ENCODE measurements around the gene RPP40. TPM values are rescaled to one million over a fixed set of nuclear protein-coding genes. Genes with fewer than 3 reads are reported as not detected.
"Not testable (repeated sequence)": the region's sequence is repeated elsewhere in the genome, so short reads cannot be mapped to it uniquely, and the experiment has no call there.

Gene RPP40
- total and polyA plus RNA-seq, 8 donors: 3.3 to 7.3 (median 4.9) TPM; not detected in 2

DNA sequence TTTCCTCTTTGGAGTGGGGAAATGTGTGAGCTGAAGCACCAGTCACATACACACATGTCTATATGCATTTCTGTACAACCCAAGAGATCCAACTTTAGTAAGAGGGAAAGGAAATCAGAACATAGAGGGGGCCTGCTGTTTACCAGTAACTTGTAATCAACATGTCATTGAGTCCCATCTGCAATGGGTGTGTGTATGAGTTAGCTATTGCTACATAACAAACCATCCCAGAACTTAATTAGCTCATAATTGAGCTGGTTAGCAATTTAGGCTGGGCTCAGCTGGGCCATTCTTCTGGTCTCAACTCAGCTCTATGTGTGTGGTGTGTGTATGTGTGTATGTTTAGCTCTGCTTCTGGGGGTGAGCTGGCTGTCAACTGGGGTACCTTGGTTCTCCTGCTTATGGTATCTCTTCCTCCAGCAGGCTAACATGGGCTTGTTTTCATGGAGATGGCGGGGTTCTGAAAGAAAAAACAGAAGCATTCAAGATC is 10.3 kb upstream of the RPP40 start:
- Histone ChIP-seq H3K27me3 (no peaks in the 10 kb centered on the region), H3K4me3 (no peak overlapping the region), H3K27ac (no peak overlapping the region), H3K9me3 (peaks cover 0 to 11% (median 3%) of the 10 kb centered on the region in 4 donors), H3K4me1 (no peaks in the 10 kb centered on the region), H3K36me3 (no peaks in the 10 kb centered on the region)
- TF ChIP-seq POLR2AphosphoS5 (IDR thresholded peaks at IDR 0.05) (no peak), EP300 (IDR thresholded peaks at IDR 0.05) (no peak), POLR2A (IDR thresholded peaks at IDR 0.05) (no peak)
- TF ChIP-seq, protein P1, sequence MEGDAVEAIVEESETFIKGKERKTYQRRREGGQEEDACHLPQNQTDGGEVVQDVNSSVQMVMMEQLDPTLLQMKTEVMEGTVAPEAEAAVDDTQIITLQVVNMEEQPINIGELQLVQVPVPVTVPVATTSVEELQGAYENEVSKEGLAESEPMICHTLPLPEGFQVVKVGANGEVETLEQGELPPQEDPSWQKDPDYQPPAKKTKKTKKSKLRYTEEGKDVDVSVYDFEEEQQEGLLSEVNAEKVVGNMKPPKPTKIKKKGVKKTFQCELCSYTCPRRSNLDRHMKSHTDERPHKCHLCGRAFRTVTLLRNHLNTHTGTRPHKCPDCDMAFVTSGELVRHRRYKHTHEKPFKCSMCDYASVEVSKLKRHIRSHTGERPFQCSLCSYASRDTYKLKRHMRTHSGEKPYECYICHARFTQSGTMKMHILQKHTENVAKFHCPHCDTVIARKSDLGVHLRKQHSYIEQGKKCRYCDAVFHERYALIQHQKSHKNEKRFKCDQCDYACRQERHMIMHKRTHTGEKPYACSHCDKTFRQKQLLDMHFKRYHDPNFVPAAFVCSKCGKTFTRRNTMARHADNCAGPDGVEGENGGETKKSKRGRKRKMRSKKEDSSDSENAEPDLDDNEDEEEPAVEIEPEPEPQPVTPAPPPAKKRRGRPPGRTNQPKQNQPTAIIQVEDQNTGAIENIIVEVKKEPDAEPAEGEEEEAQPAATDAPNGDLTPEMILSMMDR (IDR thresholded peaks at IDR 0.05): no peak
- no peak for DNase-seq
- intact Hi-C loops (cut with DNase I; ENCODE audit: low total_unique reads): no loop called here
- WGBS, 5 donors: 0 to 52% (median 0%) methylated on average over 1 of the region's 1 CpG

DNA sequence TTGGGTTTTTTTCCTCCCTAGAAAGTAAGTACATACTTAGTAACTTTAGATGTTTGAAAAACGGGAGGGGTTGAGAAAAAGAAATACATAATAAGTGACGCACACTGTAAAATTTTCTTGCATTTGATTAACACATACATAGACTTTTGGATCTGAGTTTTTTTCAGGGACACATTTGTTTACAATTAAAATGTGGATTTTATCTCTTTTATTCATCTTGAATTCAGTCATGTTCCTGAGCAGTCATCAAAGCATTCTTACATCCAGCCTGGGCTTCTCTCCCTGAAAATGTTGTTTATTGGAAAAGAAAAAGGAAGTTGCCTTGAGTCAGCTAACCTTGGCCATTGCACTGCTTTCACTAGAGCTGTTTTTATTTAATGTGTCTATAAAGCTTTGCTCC is 8.7 kb upstream of the RPP40 start:
- no peak for DNase-seq
- Histone ChIP-seq H3K4me3 (no peak overlapping the region), H3K36me3 (no peaks in the 10 kb centered on the region), H3K27ac (no peak overlapping the region), H3K4me1 (no peaks in the 10 kb centered on the region), H3K9me3 (peaks cover 0 to 11% (median 3%) of the 10 kb centered on the region in 4 donors), H3K27me3 (no peaks in the 10 kb centered on the region)
- 29 to 50% (median 33%) methylated on average over 2 of the region's 2 CpGs for WGBS, 5 donors
- TF ChIP-seq POLR2AphosphoS5 (IDR thresholded peaks at IDR 0.05) (no peak), EP300 (IDR thresholded peaks at IDR 0.05) (no peak), POLR2A (IDR thresholded peaks at IDR 0.05) (no peak)
- TF ChIP-seq, protein P1 (IDR thresholded peaks at IDR 0.05): no peak
- intact Hi-C loops (cut with DNase I; ENCODE audit: low total_unique reads): no loop called here

DNA sequence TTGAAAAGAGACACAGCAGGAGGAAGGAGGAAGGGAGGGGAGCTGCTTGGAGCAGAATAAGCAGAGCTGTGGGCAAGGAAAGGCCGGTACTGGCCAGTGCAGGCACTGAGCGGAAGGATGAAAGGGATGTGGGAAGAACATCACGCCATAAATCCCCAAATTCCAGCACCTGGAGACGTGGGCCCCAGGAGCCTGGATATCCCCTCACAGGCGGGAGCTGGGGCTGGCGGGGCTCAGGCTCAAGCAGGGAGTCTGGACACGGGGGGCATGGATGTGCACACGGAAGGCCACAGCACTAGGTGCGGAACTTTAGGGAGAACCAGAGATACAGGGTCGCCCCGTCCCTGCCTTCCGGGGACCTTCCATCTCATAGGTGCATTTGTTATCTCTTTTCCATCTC is 7.5 kb upstream of the RPP40 start:
- no peak for DNase-seq
- TF ChIP-seq, protein P1 (IDR thresholded peaks at IDR 0.05): no peak
- TF ChIP-seq EP300 (IDR thresholded peaks at IDR 0.05) (no peak), POLR2AphosphoS5 (IDR thresholded peaks at IDR 0.05) (no peak), POLR2A (IDR thresholded peaks at IDR 0.05) (no peak)
- no peaks in the 10 kb centered on the region for H3K27me3 ChIP-seq
- no peak overlapping the region for H3K4me3 ChIP-seq
- no peak overlapping the region for H3K27ac ChIP-seq
- no peaks in the 10 kb centered on the region for H3K36me3 ChIP-seq
- intact Hi-C loops (cut with DNase I; ENCODE audit: low total_unique reads): no loop called here
- no peaks in the 10 kb centered on the region for H3K4me1 ChIP-seq
- WGBS, 5 donors: 84 to 88% (median 87%) methylated on average over 12 of the region's 12 CpGs
- peaks cover 0 to 11% (median 3%) of the 10 kb centered on the region in 4 donors for H3K9me3 ChIP-seq

DNA sequence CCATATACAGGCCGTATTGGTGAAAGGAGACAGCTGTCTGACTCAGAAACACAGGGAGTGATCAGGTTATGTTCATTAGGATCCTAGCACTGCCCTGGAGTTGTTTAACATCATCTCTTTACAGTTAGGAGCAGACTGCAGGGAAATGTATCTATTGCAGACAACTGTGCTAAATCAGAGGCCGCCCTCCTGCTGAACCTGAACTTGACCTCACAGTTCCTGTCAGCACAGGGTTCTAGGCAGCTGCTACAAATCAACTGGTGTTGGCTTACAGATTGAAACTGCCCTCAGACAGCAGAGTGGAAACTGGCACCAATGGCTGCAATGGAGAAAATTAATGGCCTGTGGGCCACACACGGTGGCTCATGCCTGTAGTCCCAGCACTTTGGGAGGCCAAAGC is 3.7 kb upstream of the RPP40 start:
- H3K36me3 ChIP-seq: no peaks in the 10 kb centered on the region
- intact Hi-C loops (cut with DNase I; ENCODE audit: low total_unique reads): no loop called here
- DNase-seq: no peak
- 81 to 94% (median 87%) methylated on average over 1 to 3 of the region's 3 CpGs for WGBS, 5 donors
- H3K4me1 ChIP-seq: peaks cover 0 to 10% (median 7%) of the 10 kb centered on the region in 4 donors
- H3K4me3 ChIP-seq: no peak overlapping the region
- no peaks in the 10 kb centered on the region for H3K27me3 ChIP-seq
- H3K9me3 ChIP-seq: no peaks in the 10 kb centered on the region
- H3K27ac ChIP-seq: no peak overlapping the region
- no peak for TF ChIP-seq POLR2A (IDR thresholded peaks at IDR 0.05)

DNA sequence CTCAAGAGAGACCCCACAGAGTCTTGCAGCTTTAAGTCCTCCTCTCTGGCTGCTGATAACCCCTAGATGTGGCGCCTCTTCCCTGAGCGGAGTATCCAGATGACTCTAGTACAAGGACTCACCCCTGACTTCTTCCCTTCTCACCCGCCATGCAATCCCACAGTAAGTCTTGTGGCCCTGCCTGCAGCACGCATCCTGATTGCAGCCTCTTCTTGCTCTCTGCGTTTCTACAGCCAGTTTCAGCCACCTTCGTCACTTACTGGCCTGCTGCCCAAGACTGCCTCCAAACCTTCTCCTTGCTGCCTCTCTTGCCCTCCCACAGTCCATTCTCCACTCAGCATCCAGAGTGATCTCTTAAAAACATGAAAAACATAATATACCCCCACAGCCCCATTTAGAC is 2.4 kb upstream of the RPP40 start:
- no peak for TF ChIP-seq POLR2A (IDR thresholded peaks at IDR 0.05)
- TF ChIP-seq, protein P1 (IDR thresholded peaks at IDR 0.05): no peak
- TF ChIP-seq POLR2AphosphoS5 (IDR thresholded peaks at IDR 0.05): no peak
- TF ChIP-seq EP300 (IDR thresholded peaks at IDR 0.05): no peak
- intact Hi-C loops (cut with DNase I; ENCODE audit: low total_unique reads): no loop called here
- Histone ChIP-seq H3K27ac (no peak overlapping the region), H3K9me3 (no peaks in the 10 kb centered on the region), H3K36me3 (peaks cover 3 to 8% (median 7%) of the 10 kb centered on the region in 4 donors), H3K4me3 (no peak overlapping the region), H3K4me1 (peaks cover 0 to 11% (median 7%) of the 10 kb centered on the region in 4 donors), H3K27me3 (no peaks in the 10 kb centered on the region)
- DNase-seq: no peak
- 91 to 97% (median 94%) methylated on average over 6 of the region's 6 CpGs for WGBS, 5 donors

DNA sequence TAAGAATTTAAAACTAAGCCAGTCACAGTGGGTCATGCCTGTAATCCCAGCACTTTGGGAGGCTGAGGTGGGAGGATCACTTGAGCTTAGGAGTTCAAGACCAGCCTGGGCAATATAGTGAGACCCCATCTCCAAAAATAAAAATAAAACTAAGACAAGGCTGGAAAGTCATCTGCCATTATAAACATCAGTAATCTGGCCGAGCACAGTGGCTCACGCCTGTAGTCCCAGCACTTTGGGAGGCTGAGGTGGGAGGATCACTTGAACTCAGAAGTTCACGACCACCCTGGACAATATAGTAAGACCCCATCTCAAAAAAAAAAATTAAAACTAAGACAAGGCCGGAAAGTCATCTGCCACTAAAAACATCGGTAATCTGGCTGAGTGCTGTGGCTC is 1.2 kb upstream of the RPP40 start:
- Histone ChIP-seq H3K27ac (peak overlapping the region in 2 of 5 donors; percentile 82 to 91), H3K36me3 (peaks cover 5 to 19% (median 15%) of the 10 kb centered on the region in 4 donors), H3K4me1 (peaks cover 0 to 11% (median 7%) of the 10 kb centered on the region in 4 donors)
- WGBS, 5 donors: 96 to 99% (median 98%) methylated on average over 5 of the region's 5 CpGs
- intact Hi-C loops (cut with DNase I; ENCODE audit: low total_unique reads); H3K27me3 ChIP-seq; H3K9me3 ChIP-seq; DNase-seq; H3K4me3 ChIP-seq: not testable (repeated sequence)

Measured in stomach (tissue), 9 donors.